BE2C (cell line): ENCODE measurements around the gene ZNRD2.

Source experiments
- DNase-seq: peaks from one replicate; pipeline ENCODE4 v3.0.0-alpha.2; 2020
- H3K27me3 ChIP-seq: fragments of 250-450 bp; sonication (Bioruptor Pico); 2 replicates; pipeline ENCODE4 v1.5.1; 2020; ENCODE audit warnings: mild to moderate bottlenecking
- H3K36me3 ChIP-seq: fragments of 250-450 bp; sonication (Bioruptor Pico); 2 replicates; pipeline ENCODE4 v1.5.1; 2020; ENCODE audit warnings: mild to moderate bottlenecking
- H3K4me1 ChIP-seq: fragments of 250-450 bp; sonication (Bioruptor Pico); 2 replicates; pipeline ENCODE4 v1.5.1; 2020
- H3K4me3 ChIP-seq: 2 replicates; pipeline ENCODE4 v1.5.1; 2011; ENCODE audit warnings: low read depth, low read length
- H3K9me3 ChIP-seq: fragments of 250-450 bp; sonication (Bioruptor Pico); 2 replicates; pipeline ENCODE4 v1.5.1; 2020
- TF ChIP-seq, protein P1 (sequence below): IDR thresholded peaks from 2 replicates; pipeline ENCODE4 v1.5.1; 2012; ENCODE audit warnings: mild to moderate bottlenecking, low read depth, low read length

Gene ZNRD2

DNA sequence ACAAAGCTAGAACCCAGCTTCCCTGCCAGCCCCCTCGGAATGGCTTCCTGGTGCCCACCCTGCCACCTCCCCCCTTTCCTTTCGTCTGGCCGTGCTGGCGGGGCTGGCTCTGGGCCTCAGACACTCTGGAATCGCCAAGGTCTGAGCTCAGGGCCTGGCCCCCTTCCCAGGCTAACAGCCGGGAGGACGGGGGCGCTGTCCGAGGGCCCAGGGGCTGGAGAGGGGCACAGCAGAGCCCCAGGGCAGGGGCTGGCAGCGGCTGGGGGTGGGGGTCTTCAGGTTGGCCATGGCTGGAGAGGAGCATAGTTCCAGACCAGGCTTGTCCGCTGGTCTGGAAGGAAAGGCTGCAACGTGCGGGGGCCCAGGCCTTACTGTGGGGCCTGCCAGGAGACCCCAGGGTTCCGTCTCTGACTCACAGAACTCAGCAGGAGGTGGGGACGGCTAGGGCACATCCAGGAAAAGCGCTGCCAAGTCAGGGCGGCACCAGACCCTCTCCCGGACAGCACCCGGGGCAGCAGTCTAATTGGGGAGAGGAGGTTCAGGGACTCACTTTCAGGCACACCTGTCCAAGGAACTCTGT lies 11.3 kb upstream of the ZNRD2 start:
- no peaks in the 10 kb centered on the region for H3K27me3 ChIP-seq
- no peaks in the 10 kb centered on the region for H3K36me3 ChIP-seq
- H3K4me1 ChIP-seq: peaks cover 16% of the 10 kb centered on the region
- peak overlapping the region; percentile 53; the same call in 1 of the 2 replicates for H3K4me3 ChIP-seq
- TF ChIP-seq, protein P1, sequence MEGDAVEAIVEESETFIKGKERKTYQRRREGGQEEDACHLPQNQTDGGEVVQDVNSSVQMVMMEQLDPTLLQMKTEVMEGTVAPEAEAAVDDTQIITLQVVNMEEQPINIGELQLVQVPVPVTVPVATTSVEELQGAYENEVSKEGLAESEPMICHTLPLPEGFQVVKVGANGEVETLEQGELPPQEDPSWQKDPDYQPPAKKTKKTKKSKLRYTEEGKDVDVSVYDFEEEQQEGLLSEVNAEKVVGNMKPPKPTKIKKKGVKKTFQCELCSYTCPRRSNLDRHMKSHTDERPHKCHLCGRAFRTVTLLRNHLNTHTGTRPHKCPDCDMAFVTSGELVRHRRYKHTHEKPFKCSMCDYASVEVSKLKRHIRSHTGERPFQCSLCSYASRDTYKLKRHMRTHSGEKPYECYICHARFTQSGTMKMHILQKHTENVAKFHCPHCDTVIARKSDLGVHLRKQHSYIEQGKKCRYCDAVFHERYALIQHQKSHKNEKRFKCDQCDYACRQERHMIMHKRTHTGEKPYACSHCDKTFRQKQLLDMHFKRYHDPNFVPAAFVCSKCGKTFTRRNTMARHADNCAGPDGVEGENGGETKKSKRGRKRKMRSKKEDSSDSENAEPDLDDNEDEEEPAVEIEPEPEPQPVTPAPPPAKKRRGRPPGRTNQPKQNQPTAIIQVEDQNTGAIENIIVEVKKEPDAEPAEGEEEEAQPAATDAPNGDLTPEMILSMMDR: no peak
- no peak for DNase-seq
- H3K9me3 ChIP-seq: no peaks in the 10 kb centered on the region

DNA sequence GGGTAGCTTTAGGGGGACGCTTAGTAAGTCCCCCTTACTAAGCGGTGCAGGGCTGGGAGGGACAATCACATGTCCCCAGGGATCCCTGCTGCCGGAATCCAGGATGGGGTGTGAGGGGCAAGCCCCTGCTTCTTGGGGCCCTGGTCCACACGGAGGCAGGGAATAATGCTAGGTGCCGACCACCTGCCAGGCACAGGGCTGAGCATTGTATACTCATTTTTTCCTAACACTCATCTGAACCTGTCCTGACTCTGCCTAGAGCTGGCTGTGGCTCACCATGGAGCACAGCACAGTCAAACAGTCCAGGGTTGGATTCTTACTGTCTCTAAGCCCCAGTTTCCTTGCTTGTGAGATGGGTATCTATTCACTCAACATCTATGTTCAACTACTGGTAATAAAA lies 10.7 kb upstream of the ZNRD2 start:
- TF ChIP-seq, protein P1: no peak
- H3K9me3 ChIP-seq: no peaks in the 10 kb centered on the region
- H3K36me3 ChIP-seq: no peaks in the 10 kb centered on the region
- H3K4me3 ChIP-seq: no peak overlapping the region
- no peaks in the 10 kb centered on the region for H3K27me3 ChIP-seq
- no peak for DNase-seq
- H3K4me1 ChIP-seq: peaks cover 16% of the 10 kb centered on the region

DNA sequence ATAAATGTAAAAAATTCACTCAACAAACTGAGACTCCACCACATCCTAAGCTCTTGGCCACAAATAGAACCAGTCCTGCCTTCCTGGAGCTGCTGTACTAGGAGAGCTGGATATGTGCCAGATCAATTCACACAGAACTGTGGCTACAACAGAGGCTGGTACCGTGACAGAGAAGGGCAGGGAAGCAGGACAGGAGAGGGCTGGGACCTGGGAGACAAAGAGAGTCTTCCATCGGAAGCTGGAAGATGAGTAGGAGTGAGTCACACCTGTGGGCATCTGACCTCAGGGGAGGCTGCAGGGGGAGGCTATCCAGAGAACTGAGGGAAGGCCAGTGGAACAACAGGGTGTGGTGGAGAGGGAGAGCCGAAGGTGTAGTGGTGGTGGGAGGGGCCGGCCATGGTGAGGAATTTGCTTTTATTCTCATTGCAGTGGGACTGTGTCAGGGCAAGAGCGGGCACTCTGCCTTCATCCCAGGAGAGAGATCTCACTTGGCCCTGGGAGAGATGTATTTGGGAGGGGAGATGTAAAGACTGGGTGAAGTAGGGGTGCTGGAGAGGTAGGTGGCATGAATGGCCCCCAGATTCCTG lies 10.2 kb upstream of the ZNRD2 start:
- TF ChIP-seq, protein P1: no peak
- no peak for DNase-seq
- no peaks in the 10 kb centered on the region for H3K9me3 ChIP-seq
- no peaks in the 10 kb centered on the region for H3K36me3 ChIP-seq
- H3K4me1 ChIP-seq: peaks cover 16% of the 10 kb centered on the region
- no peak overlapping the region; the same call in 1 of the 2 replicates for H3K4me3 ChIP-seq
- H3K27me3 ChIP-seq: no peaks in the 10 kb centered on the region

DNA sequence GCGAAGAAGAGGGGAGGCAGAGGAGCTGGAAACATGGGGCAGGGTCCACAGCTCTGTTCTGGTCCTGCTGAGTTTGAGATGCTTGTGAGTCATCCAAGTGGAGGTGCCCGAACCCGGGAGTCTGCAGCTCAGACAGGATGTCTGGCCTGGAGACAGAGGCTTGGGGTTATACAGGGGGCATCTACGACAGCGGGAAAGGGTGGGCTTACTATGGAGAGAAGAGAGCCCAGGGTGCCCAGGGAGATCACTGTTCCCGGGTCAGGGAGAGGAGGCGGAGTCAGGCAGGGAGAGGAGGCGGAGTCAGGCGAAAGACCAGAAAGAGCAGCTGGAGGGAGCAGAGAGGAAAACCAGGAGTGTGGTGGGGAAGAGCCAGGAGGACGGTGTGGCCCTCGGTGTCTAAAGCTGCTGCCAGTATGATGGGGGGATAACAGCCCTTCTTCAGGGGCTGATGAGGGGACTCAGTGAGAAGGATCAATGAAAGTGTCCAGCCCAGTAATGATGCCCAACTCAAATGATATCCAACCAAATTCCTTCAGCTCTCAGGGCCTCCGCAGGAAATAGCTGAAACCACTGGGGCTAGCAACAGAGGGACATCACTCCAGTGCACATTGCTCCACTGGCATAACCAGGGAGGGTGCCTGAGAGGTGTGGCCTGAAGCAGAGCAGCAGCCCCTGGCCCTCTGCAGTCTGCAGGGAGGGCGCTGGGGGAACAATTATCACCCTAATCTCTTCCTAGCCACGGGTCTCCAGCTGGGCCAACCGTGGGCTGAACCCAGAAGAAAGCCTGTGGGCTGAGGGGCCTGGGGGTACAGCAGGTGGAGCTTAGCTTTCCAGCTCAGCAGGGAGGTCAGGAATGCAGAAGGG lies 9.5 kb upstream of the ZNRD2 start:
- Histone ChIP-seq H3K4me1 (peaks cover 10% of the 10 kb centered on the region), H3K36me3 (no peaks in the 10 kb centered on the region), H3K4me3 (peak overlapping the region; percentile 16; the same call in 1 of the 2 replicates), H3K27me3 (no peaks in the 10 kb centered on the region), H3K9me3 (no peaks in the 10 kb centered on the region)
- TF ChIP-seq, protein P1: no peak
- peak; percentile 75 for DNase-seq

DNA sequence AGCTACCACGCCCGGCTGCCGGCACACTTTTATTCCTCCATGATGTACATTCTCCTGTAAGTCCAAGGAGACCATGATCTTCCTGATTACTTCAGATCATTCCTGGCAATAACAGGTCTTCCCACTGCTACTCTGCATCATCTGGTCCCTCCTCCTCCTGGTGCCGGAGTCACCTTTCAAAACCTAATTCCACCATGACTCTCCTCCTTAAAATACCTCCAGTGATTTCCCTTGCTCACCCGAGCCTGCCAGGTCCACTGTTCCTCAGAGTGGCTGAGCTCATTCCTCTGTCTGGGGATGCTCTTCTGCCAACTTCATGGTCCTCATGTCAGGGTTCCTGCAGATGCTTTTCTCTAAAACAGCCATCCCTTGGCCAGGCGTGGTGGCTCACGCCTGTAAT lies 8.3 kb upstream of the ZNRD2 start:
- Histone ChIP-seq H3K36me3 (no peaks in the 10 kb centered on the region), H3K27me3 (no peaks in the 10 kb centered on the region), H3K9me3 (no peaks in the 10 kb centered on the region), H3K4me1 (peaks cover 9% of the 10 kb centered on the region), H3K4me3 (no peak overlapping the region)
- DNase-seq: no peak
- TF ChIP-seq, protein P1: no peak

DNA sequence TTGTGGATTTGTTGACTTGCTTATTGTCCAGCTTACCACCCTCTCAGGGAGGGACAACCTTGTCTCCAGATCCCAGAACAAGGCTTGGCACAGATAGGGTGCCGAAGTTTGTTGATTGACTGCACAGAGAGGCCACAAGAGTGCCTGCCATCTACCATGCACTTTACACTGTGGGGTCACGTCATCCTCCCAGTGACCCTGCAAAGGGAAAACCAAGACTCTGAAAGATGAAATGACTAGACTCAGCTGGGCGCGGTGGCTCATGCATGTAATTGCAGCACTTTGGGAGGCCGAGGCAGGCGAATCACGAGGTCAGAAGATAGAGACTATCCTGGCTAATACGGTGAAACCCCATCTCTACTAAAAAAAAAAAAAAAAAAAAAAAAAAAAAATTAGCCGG lies 7.5 kb upstream of the ZNRD2 start:
- Histone ChIP-seq H3K9me3 (no peaks in the 10 kb centered on the region), H3K36me3 (no peaks in the 10 kb centered on the region), H3K4me3 (no peak overlapping the region), H3K4me1 (peaks cover 9% of the 10 kb centered on the region), H3K27me3 (no peaks in the 10 kb centered on the region)
- DNase-seq: no peak
- TF ChIP-seq, protein P1: no peak
